Gastroesophageal sphincter (tissue), 3 donors: Measurements from ENCODE around the gene MICALL2.

ENCODE experiments used
- CTCF ChIP-seq, 4 experiments: fragments of 200-600 bp in 2 of 4; fragments of 450-650 bp in 2 of 4; sonication (generic) in 1 of 4; IDR thresholded peaks; one replicate each; pipeline ENCODE4 v1.5.1; 2017 to 2019; ENCODE audit warnings: antibody characterized with exemption in 4 of 4, mild to moderate bottlenecking in 2 of 4, moderate library complexity in 2 of 4
- POLR2A ChIP-seq, 2 donors: fragments of 450-650 bp; IDR thresholded peaks; one replicate each; pipeline ENCODE4 v1.6.1; 2017; ENCODE audit warnings: antibody characterized with exemption in 2 of 2, mild to moderate bottlenecking in 2 of 2, moderate library complexity in 1 of 2
- POLR2AphosphoS5 ChIP-seq: sonication (generic); formaldehyde crosslinking; IDR thresholded peaks from one replicate; pipeline ENCODE4 v1.6.1; 2017; ENCODE audit warnings: antibody characterized with exemption

GRCh38 chr7:1455955-1456354 is 3.3 kb downstream of the MICALL2 start:
- TF ChIP-seq POLR2A (IDR thresholded peaks at IDR 0.05): no peak
- no peak for TF ChIP-seq CTCF (IDR thresholded peaks at IDR 0.05)
- TF ChIP-seq POLR2AphosphoS5: no peak
